Liver (tissue), 9 donors: ENCODE data around the gene FBN1. TPM values are rescaled to one million over a fixed set of nuclear protein-coding genes. Genes with fewer than 3 reads are reported as not detected.

Experiments used
- DNase-seq: peaks from one replicate; pipeline ENCODE4 v3.0.0-alpha.2; 2017; ENCODE audit warnings: low spot score
- H3K27ac ChIP-seq, 2 donors: one replicate each; pipeline ENCODE4 v1.7.0; 2013; ENCODE audit warnings: inconsistent platforms in 2 of 2, low read length in 2 of 2, control low read depth in 1 of 2, low read depth in 1 of 2, mild to moderate bottlenecking in 1 of 2
- H3K27me3 ChIP-seq, 4 donors: one replicate each; pipeline versions ENCODE4 v1.6.1 to v1.7.0; 2013; ENCODE audit warnings: low read length in 3 of 4, inconsistent platforms in 1 of 4, mild to moderate bottlenecking in 1 of 4, moderate library complexity in 1 of 4; ENCODE audit not compliant: control insufficient read depth in 4 of 4, insufficient read depth in 4 of 4
- H3K36me3 ChIP-seq, 4 donors: one replicate each; pipeline versions ENCODE4 v1.6.1 to v1.7.0; 2013; ENCODE audit warnings: low read length in 3 of 4, mild to moderate bottlenecking in 3 of 4, low read depth in 1 of 4, moderate library complexity in 1 of 4; ENCODE audit not compliant: control insufficient read depth in 4 of 4, insufficient read depth in 3 of 4
- H3K4me1 ChIP-seq, 4 donors: one replicate each; pipeline versions ENCODE4 v1.6.1 to v1.7.0; 2013; ENCODE audit warnings: low read length in 3 of 4, mild to moderate bottlenecking in 3 of 4, moderate library complexity in 1 of 4; ENCODE audit not compliant: control insufficient read depth in 4 of 4, insufficient read depth in 4 of 4
- H3K4me3 ChIP-seq, 3 donors: one replicate each; pipeline versions ENCODE4 v1.6.1 to v1.7.0; 2013; ENCODE audit warnings: low read length in 3 of 3, control low read depth in 1 of 3, low read depth in 1 of 3, mild to moderate bottlenecking in 1 of 3
- H3K9ac ChIP-seq, 2 donors: one replicate each; pipeline ENCODE4 v1.7.0; 2013; ENCODE audit warnings: low read length in 2 of 2, mild to moderate bottlenecking in 2 of 2, moderate library complexity in 2 of 2, control low read depth in 1 of 2, low read depth in 1 of 2
- H3K9me3 ChIP-seq, 4 donors: one replicate each; pipeline versions ENCODE4 v1.6.1 to v1.7.0; 2013; ENCODE audit warnings: low read length in 3 of 4; ENCODE audit not compliant: control insufficient read depth in 4 of 4
- ATF3 ChIP-seq: IDR thresholded peaks from 2 replicates; pipeline ENCODE4 v1.6.1; 2016; ENCODE audit warnings: antibody characterized with exemption
- CTCF ChIP-seq: fragments of 150-350 bp; IDR thresholded peaks from 2 replicates; pipeline ENCODE4 v1.5.1; 2017; ENCODE audit warnings: improper control_type of control experiment, low read depth, low read length; ENCODE audit not compliant: missing input control
- EGR1 ChIP-seq, 2 donors: IDR thresholded peaks; 2 replicates each; pipeline ENCODE4 v1.6.1; 2016 to 2018; ENCODE audit warnings: antibody characterized with exemption in 2 of 2, low read depth in 2 of 2
- FOXA1 ChIP-seq: IDR thresholded peaks from 2 replicates; pipeline ENCODE4 v1.6.1; 2016; ENCODE audit warnings: antibody characterized with exemption
- FOXA2 ChIP-seq: IDR thresholded peaks from 2 replicates; pipeline ENCODE4 v1.6.1; 2016; ENCODE audit warnings: antibody characterized with exemption
- GABPA ChIP-seq, 2 donors: IDR thresholded peaks in 1 of 2; conservative IDR thresholded peaks in 1 of 2; 2 replicates each; pipeline ENCODE4 v1.6.1; 2016; ENCODE audit warnings: antibody characterized with exemption in 2 of 2, mild to moderate bottlenecking in 1 of 2, moderate library complexity in 1 of 2
- HNF4A ChIP-seq, 2 donors: conservative IDR thresholded peaks; 2 replicates each; pipeline ENCODE4 v1.6.1; 2016; ENCODE audit warnings: antibody characterized with exemption in 2 of 2, mild to moderate bottlenecking in 2 of 2
- HNF4G ChIP-seq: IDR thresholded peaks from 2 replicates; pipeline ENCODE4 v1.6.1; 2016; ENCODE audit warnings: antibody characterized with exemption
- MAX ChIP-seq: IDR thresholded peaks from 2 replicates; pipeline ENCODE4 v1.6.1; 2016; ENCODE audit warnings: antibody characterized with exemption
- NR2F2 ChIP-seq: IDR thresholded peaks from 2 replicates; pipeline ENCODE4 v1.6.1; 2016; ENCODE audit warnings: antibody characterized with exemption
- RAD21 ChIP-seq, 2 donors: IDR thresholded peaks; 2 replicates each; pipeline ENCODE4 v1.6.1; 2016; ENCODE audit warnings: antibody characterized with exemption in 2 of 2, mild to moderate bottlenecking in 2 of 2
- REST ChIP-seq: IDR thresholded peaks from 2 replicates; pipeline ENCODE4 v1.6.1; 2016; ENCODE audit warnings: antibody characterized with exemption, mild to moderate bottlenecking
- SP1 ChIP-seq: IDR thresholded peaks from 2 replicates; pipeline ENCODE4 v1.6.1; 2018; ENCODE audit warnings: antibody characterized with exemption, mild to moderate bottlenecking
- TAF1 ChIP-seq: conservative IDR thresholded peaks from 2 replicates; pipeline ENCODE4 v1.6.1; 2016; ENCODE audit warnings: antibody characterized with exemption, mild to moderate bottlenecking
- YY1 ChIP-seq: IDR thresholded peaks from 2 replicates; pipeline ENCODE4 v1.6.1; 2016; ENCODE audit warnings: antibody characterized with exemption, mild to moderate bottlenecking
- ZBTB33 ChIP-seq: IDR thresholded peaks from 2 replicates; pipeline ENCODE4 v1.6.1; 2016; ENCODE audit warnings: antibody characterized with exemption
- WGBS: extraction: QIAGEN DNeasy Blood & Tissue Kit; methylation state at CpG from one replicate; pipeline ENCODE4 v1.1.7; 2013; 5-methylcytosine and 5-hydroxymethylcytosine counted together
- polyA plus RNA-seq, 2 donors: library from polyadenylated mRNA; stranded (reverse) in 1 of 2; unstranded in 1 of 2; fragments of 200-250 nt in 1 of 2; fragments of >200 nt in 1 of 2; fragmentation: Nextera tagmentation in 1 of 2; extraction: Ambion mirVana in 1 of 2; gene quantifications; one replicate each; pipeline versions ENCODE4 v1.2.1 to v1.2.3, GENCODE V29; 2013 to 2015
- total RNA-seq, 2 donors: library from RNA; depleted of rRNA; stranded (reverse); fragments of >200 nt; gene quantifications; one replicate each; pipeline ENCODE4 v1.2.3, GENCODE V29; 2014
- donor health status: healthy.
- donor health status: healthy.
- donor health status: healthy.
- donor health status: healthy.
- donor health status: healthy.

FBN1 gene
- total and polyA plus RNA-seq, 4 donors, result 1.3 to 20.1 (median 12.4) TPM

- TF ChIP-seq REST (no peak), TAF1 (no peak), MAX (no peak), SP1 (no peak), HNF4A (conservative IDR thresholded peaks at IDR 0.05) (no peak)
Measured at GRCh38 chr15:48479751-48480150, 165.8 kb downstream of the FBN1 start (continued).

GRCh38 chr15:48478581-48478980, 166.9 kb downstream of the FBN1 start:
- TF ChIP-seq MAX (no peak), ATF3 (no peak), FOXA1 (no peak), TAF1 (no peak), SP1 (no peak), EGR1 (IDR thresholded peaks at IDR 0.05; ENCODE audit: low read depth in 2 of 2) (no peak), NR2F2 (no peak), ZBTB33 (no peak), HNF4G (no peak)
- H3K27ac ChIP-seq, result no peak overlapping the region

GRCh38 chr15:48477795-48478360, 167.6 kb downstream of the FBN1 start:
- WGBS, result 80% methylated on average over 6 of the region's 6 CpGs
- Histone ChIP-seq H3K36me3 (no peaks in the 10 kb centered on the region), H3K9ac (no peak overlapping the region), H3K27me3 (no peaks in the 10 kb centered on the region), H3K27ac (no peak overlapping the region), H3K4me1 (no peaks in the 10 kb centered on the region), H3K4me3 (no peak overlapping the region), H3K9me3 (no peaks in the 10 kb centered on the region)
- DNase-seq, result no peak
- TF ChIP-seq HNF4G (no peak), HNF4A (conservative IDR thresholded peaks at IDR 0.05) (no peak), ZBTB33 (no peak), RAD21 (IDR thresholded peaks at IDR 0.05) (no peak), SP1 (no peak), FOXA2 (no peak), NR2F2 (no peak), GABPA (IDR thresholded peaks at IDR 0.05 in 1 of 2, conservative IDR thresholded peaks at IDR 0.05 in 1 of 2) (no peak), YY1 (no peak), EGR1 (IDR thresholded peaks at IDR 0.05; ENCODE audit: low read depth in 2 of 2) (no peak), ATF3 (no peak), MAX (no peak), CTCF (no peak), FOXA1 (no peak)

More at GRCh38 chr15:48478581-48478980, 166.9 kb downstream of the FBN1 start:
- no peaks in the 10 kb centered on the region for H3K36me3 ChIP-seq
- H3K4me3 ChIP-seq, result no peak overlapping the region
- DNase-seq, result no peak
- H3K9ac ChIP-seq, result no peak overlapping the region
- H3K27me3 ChIP-seq, result no peaks in the 10 kb centered on the region
- H3K9me3 ChIP-seq, result no peaks in the 10 kb centered on the region
- 91% methylated on average over 2 of the region's 2 CpGs for WGBS
- H3K4me1 ChIP-seq, result no peaks in the 10 kb centered on the region
